Breast epithelium (tissue), 3 donors: Measurements from ENCODE around the gene PKLR.

Experiments used
- CTCF ChIP-seq, 3 donors: fragments of 450-650 bp; IDR thresholded peaks; one replicate each; pipeline ENCODE4 v1.5.1; 2016 to 2017; ENCODE audit warnings: antibody characterized with exemption in 3 of 3, mild to moderate bottlenecking in 3 of 3, moderate library complexity in 3 of 3
- POLR2A ChIP-seq: fragments of 450-650 bp; IDR thresholded peaks from one replicate; pipeline ENCODE4 v1.6.1; 2016; ENCODE audit warnings: antibody characterized with exemption, mild to moderate bottlenecking, moderate library complexity
- POLR2AphosphoS5 ChIP-seq, 3 donors: sonication (generic); formaldehyde crosslinking; IDR thresholded peaks; one replicate each; pipeline ENCODE4 v1.6.1; 2017; ENCODE audit warnings: antibody characterized with exemption in 3 of 3

- TF ChIP-seq CTCF (IDR thresholded peaks at IDR 0.05) (peak; percentile 91 to 97 (median 96)), POLR2A (no peak), POLR2AphosphoS5 (IDR thresholded peaks at IDR 0.05) (peak in 1 of 3 donors; percentile 34)
These were observed 21.9 kb upstream of the PKLR start for GRCh38 chr1:155322953-155323728.
